GM12878 (cell line): ENCODE data around the gene STAT5A. TPM values are rescaled to one million over a fixed set of nuclear protein-coding genes. Genes with fewer than 3 reads are reported as not detected.

Experiments
- ATF3 ChIP-seq: IDR thresholded peaks from 2 replicates; pipeline ENCODE4 v1.6.1; 2011; ENCODE audit warnings: low read depth, mild to moderate bottlenecking, low read length, moderate library complexity, borderline replicate concordance; ENCODE audit errors: extremely low read depth
- CEBPB ChIP-seq, 2 experiments: fragments of 150-350 bp in 1 of 2; IDR thresholded peaks; 2 replicates each; pipeline ENCODE4 v1.6.1; 2012 to 2014; ENCODE audit warnings: low read depth in 2 of 2, low read length in 2 of 2, borderline replicate concordance in 1 of 2, inconsistent platforms in 1 of 2
- FOXM1 ChIP-seq: IDR thresholded peaks from 2 replicates; pipeline ENCODE4 v1.6.1; 2012; ENCODE audit warnings: low read depth, mild to moderate bottlenecking, inconsistent platforms, low read length, moderate library complexity
- KAT2A ChIP-seq: conservative IDR thresholded peaks from 2 replicates; pipeline ENCODE4 v1.6.1; 2011; ENCODE audit warnings: low read depth, low read length; ENCODE audit not compliant: control insufficient read depth
- NFYA ChIP-seq: IDR thresholded peaks from 2 replicates; pipeline ENCODE4 v1.6.1; 2011; ENCODE audit warnings: low read depth, mild to moderate bottlenecking, low read length, improper control_type of control experiment, borderline replicate concordance
- NFYB ChIP-seq: IDR thresholded peaks from 2 replicates; pipeline ENCODE4 v1.6.1; 2011; ENCODE audit warnings: low read depth, mild to moderate bottlenecking, low read length, improper control_type of control experiment, moderate library complexity; ENCODE audit not compliant: insufficient read depth
- NR2F1 ChIP-seq: fragments of 450-650 bp; conservative IDR thresholded peaks from 2 replicates; pipeline ENCODE4 v1.6.1; 2017; ENCODE audit warnings: mild to moderate bottlenecking
- PBX3 ChIP-seq: IDR thresholded peaks from 2 replicates; pipeline ENCODE4 v1.6.1; 2011; ENCODE audit warnings: mild to moderate bottlenecking, low read depth, low read length, moderate library complexity; ENCODE audit not compliant: insufficient replicate concordance
- RAD21 ChIP-seq: IDR thresholded peaks from 2 replicates; pipeline ENCODE4 v1.6.1; 2011; ENCODE audit warnings: mild to moderate bottlenecking, low read depth, low read length, moderate library complexity; ENCODE audit not compliant: insufficient read depth
- SMARCA5 ChIP-seq: fragments of 450-650 bp; IDR thresholded peaks from 2 replicates; pipeline ENCODE4 v1.6.1; 2017; ENCODE audit warnings: mild to moderate bottlenecking
- SMC3 ChIP-seq: IDR thresholded peaks from 2 replicates; pipeline ENCODE4 v1.6.1; 2011; ENCODE audit warnings: low read length, improper control_type of control experiment, borderline replicate concordance
- SP1 ChIP-seq: IDR thresholded peaks from one replicate; pipeline ENCODE4 v1.6.1; 2011; ENCODE audit warnings: low read depth, low read length
- STAT3 ChIP-seq: IDR thresholded peaks from 2 replicates; pipeline ENCODE4 v1.6.1; 2011; ENCODE audit warnings: low read depth, low read length, improper control_type of control experiment
- TBL1XR1 ChIP-seq: IDR thresholded peaks from 2 replicates; pipeline ENCODE4 v1.6.1; 2012; ENCODE audit warnings: low read depth, low read length, improper control_type of control experiment
- polyA plus RNA-seq, 11 experiments: library from polyadenylated mRNA; depleted of rRNA in 4 of 11; unstranded in 6 of 11; stranded (reverse) in 5 of 11; fragments of >200 nt; fragmentation: Nextera tagmentation in 4 of 11; fragmentation: Illumina TruSeq in 1 of 11; extraction: Ambion mirVana in 4 of 11; extraction: Trizol in 1 of 11; gene quantifications; 1 replicate in 1 of 11; 2 replicates in 10 of 11; pipeline versions ENCODE4 v1.2.1 to v1.2.3, GENCODE V29; 2011 to 2016; ENCODE audit warnings: inconsistent platforms in 2 of 11, missing spikeins in 2 of 11, low read depth in 1 of 11
- total RNA-seq, 4 experiments: library from RNA; depleted of rRNA in 3 of 4; stranded (reverse); fragments of >200 nt in 3 of 4; fragmentation: Illumina TruSeq in 1 of 4; extraction: Trizol in 1 of 4; gene quantifications; 2 replicates each; pipeline versions ENCODE4 v1.2.1 to v1.2.3, GENCODE V29; 2013 to 2021
- TF ChIP-seq, protein P1 (sequence below): fragments of 450-650 bp; IDR thresholded peaks from 2 replicates; pipeline ENCODE4 v1.6.1; 2016; ENCODE audit warnings: mild to moderate bottlenecking, moderate library complexity, borderline replicate concordance
- TF ChIP-seq, protein P2 (sequence below): IDR thresholded peaks from 2 replicates; pipeline ENCODE4 v1.6.1; 2012; ENCODE audit warnings: low read length, inconsistent platforms
- TF ChIP-seq, protein P3 (sequence below): fragments of 450-650 bp; IDR thresholded peaks from 2 replicates; pipeline ENCODE4 v1.6.1; 2017; ENCODE audit warnings: mild to moderate bottlenecking, moderate library complexity

STAT5A gene
- total and polyA plus RNA-seq, 10 of the 15 experiments (the other 5 are each of a cell fraction or from before 2014, with no cell fraction given) = 14.8 to 86.4 (median 41.5) TPM

DNA sequence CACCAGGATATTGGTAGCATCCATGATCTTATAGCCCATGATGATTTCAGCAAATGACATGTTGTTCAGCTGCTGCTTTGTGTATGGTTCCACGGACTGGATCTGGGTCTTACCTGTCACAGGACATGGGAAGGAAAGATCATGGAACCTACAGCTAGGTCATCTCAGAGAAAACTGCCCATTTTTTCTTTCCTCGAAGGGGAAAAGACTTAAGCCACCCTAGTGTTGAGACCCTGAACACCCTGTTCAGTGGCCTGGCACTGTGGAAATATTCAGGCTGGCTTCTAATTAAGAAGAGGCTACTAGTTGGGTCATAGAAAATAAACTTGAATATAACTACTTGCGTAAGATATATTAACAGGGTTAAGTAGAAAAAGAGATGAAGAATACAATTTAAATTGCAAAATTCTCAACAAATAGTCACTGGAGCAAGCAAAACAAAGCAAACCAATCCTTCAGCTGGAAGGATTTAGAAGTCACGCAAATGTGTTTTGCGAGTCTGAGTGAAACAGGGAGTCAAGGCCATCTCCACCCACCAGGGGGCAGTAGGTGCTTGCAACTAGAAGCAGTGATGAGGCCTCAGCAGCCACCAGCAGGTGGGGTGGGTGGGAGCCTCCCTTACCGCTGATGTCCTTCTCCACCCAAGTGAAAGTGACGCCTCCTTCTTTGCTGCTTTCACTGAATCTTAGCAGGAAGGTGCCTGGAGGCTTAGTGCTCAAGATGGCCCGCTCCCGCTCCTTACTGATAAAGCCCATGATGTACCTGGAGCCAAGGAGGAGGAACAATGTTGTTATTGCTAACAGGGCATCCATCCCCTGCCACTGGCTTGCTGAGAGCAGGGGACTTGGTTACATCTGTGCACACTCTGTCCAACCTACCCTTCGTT lies 34.3 kb downstream of the STAT5A start (continued):
- TF ChIP-seq, protein P1, sequence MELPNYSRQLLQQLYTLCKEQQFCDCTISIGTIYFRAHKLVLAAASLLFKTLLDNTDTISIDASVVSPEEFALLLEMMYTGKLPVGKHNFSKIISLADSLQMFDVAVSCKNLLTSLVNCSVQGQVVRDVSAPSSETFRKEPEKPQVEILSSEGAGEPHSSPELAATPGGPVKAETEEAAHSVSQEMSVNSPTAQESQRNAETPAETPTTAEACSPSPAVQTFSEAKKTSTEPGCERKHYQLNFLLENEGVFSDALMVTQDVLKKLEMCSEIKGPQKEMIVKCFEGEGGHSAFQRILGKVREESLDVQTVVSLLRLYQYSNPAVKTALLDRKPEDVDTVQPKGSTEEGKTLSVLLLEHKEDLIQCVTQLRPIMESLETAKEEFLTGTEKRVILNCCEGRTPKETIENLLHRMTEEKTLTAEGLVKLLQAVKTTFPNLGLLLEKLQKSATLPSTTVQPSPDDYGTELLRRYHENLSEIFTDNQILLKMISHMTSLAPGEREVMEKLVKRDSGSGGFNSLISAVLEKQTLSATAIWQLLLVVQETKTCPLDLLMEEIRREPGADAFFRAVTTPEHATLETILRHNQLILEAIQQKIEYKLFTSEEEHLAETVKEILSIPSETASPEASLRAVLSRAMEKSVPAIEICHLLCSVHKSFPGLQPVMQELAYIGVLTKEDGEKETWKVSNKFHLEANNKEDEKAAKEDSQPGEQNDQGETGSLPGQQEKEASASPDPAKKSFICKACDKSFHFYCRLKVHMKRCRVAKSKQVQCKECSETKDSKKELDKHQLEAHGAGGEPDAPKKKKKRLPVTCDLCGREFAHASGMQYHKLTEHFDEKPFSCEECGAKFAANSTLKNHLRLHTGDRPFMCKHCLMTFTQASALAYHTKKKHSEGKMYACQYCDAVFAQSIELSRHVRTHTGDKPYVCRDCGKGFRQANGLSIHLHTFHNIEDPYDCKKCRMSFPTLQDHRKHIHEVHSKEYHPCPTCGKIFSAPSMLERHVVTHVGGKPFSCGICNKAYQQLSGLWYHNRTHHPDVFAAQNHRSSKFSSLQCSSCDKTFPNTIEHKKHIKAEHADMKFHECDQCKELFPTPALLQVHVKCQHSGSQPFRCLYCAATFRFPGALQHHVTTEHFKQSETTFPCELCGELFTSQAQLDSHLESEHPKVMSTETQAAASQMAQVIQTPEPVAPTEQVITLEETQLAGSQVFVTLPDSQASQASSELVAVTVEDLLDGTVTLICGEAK = no peak
- TF ChIP-seq SP1 (no peak), KAT2A (no peak), CEBPB (IDR thresholded peaks at IDR 0.05; ENCODE audit: borderline replicate concordance in 1 of 2, low read depth in 2 of 2, low read length in 2 of 2) (no peak), SMC3 (peak; percentile 100), PBX3 (no peak), NR2F1 (no peak), SMARCA5 (peak; percentile 87), NFYB (no peak), RAD21 (peak; percentile 99), NFYA (no peak), ATF3 (peak; percentile 52; the same call in 1 of the 2 replicates), STAT3 (no peak), FOXM1 (0 out of 2 replicates have a peak, but pooled peaks have one; percentile 58), TBL1XR1 (0 out of 2 replicates have a peak, but pooled peaks have one; percentile 46)
- TF ChIP-seq, protein P2, sequence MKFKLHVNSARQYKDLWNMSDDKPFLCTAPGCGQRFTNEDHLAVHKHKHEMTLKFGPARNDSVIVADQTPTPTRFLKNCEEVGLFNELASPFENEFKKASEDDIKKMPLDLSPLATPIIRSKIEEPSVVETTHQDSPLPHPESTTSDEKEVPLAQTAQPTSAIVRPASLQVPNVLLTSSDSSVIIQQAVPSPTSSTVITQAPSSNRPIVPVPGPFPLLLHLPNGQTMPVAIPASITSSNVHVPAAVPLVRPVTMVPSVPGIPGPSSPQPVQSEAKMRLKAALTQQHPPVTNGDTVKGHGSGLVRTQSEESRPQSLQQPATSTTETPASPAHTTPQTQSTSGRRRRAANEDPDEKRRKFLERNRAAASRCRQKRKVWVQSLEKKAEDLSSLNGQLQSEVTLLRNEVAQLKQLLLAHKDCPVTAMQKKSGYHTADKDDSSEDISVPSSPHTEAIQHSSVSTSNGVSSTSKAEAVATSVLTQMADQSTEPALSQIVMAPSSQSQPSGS = no peak
- TF ChIP-seq, protein P3, sequence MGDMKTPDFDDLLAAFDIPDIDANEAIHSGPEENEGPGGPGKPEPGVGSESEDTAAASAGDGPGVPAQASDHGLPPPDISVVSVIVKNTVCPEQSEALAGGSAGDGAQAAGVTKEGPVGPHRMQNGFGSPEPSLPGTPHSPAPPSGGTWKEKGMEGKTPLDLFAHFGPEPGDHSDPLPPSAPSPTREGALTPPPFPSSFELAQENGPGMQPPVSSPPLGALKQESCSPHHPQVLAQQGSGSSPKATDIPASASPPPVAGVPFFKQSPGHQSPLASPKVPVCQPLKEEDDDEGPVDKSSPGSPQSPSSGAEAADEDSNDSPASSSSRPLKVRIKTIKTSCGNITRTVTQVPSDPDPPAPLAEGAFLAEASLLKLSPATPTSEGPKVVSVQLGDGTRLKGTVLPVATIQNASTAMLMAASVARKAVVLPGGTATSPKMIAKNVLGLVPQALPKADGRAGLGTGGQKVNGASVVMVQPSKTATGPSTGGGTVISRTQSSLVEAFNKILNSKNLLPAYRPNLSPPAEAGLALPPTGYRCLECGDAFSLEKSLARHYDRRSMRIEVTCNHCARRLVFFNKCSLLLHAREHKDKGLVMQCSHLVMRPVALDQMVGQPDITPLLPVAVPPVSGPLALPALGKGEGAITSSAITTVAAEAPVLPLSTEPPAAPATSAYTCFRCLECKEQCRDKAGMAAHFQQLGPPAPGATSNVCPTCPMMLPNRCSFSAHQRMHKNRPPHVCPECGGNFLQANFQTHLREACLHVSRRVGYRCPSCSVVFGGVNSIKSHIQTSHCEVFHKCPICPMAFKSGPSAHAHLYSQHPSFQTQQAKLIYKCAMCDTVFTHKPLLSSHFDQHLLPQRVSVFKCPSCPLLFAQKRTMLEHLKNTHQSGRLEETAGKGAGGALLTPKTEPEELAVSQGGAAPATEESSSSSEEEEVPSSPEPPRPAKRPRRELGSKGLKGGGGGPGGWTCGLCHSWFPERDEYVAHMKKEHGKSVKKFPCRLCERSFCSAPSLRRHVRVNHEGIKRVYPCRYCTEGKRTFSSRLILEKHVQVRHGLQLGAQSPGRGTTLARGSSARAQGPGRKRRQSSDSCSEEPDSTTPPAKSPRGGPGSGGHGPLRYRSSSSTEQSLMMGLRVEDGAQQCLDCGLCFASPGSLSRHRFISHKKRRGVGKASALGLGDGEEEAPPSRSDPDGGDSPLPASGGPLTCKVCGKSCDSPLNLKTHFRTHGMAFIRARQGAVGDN = no peak
